HFFc6 (cell line): ENCODE results near the gene NOSIP. TPM values are rescaled to one million over a fixed set of nuclear protein-coding genes. Genes with fewer than 3 reads are reported as not detected.

Experiments
- DNase-seq: peaks from one replicate; pipeline ENCODE4 v3.0.0-alpha.2; 2018
- H3K27ac Mint-ChIP-seq: 2 replicates; pipeline ENCODE4 v1.8.0; 2020; ENCODE audit warnings: mild to moderate bottlenecking, mixed read lengths
- H3K27me3 Mint-ChIP-seq: 2 replicates; pipeline ENCODE4 v1.8.0; 2021; ENCODE audit warnings: mild to moderate bottlenecking, moderate library complexity, mixed read lengths; ENCODE audit not compliant: insufficient read depth
- H3K36me3 Mint-ChIP-seq: 2 replicates; pipeline ENCODE4 v1.8.0; 2021; ENCODE audit warnings: low read depth, mixed read lengths
- H3K4me1 Mint-ChIP-seq: 2 replicates; pipeline ENCODE4 v1.8.0; 2020; ENCODE audit warnings: low read depth, mixed read lengths
- H3K4me3 Mint-ChIP-seq: 2 replicates; pipeline ENCODE4 v1.8.0; 2020; ENCODE audit warnings: mild to moderate bottlenecking, moderate library complexity, mixed read lengths
- H3K9me3 Mint-ChIP-seq: 2 replicates; pipeline ENCODE4 v1.8.0; 2020; ENCODE audit warnings: mild to moderate bottlenecking, mixed read lengths
- total RNA-seq, 6 experiments: library from RNA; stranded (reverse); fragmentation: NEBNext Ultra II Directional; extraction: Animal tissue kit (Norgen Biotek cat#: 25700); gene quantifications; 2 replicates in 1 of 6; 3 replicates in 5 of 6; pipeline ENCODE4 v1.2.3, GENCODE V29; 2021
- TF ChIP-seq, protein P1 (sequence below): fragments of 200-600 bp; sonication (generic); IDR thresholded peaks from 2 replicates; pipeline ENCODE4 v1.5.0; 2021; ENCODE audit warnings: antibody characterized with exemption, mild to moderate bottlenecking

NOSIP gene
- total RNA-seq, 6 experiments from 2014 or later, result 66.0 to 79.7 (median 72.4) TPM

DNA sequence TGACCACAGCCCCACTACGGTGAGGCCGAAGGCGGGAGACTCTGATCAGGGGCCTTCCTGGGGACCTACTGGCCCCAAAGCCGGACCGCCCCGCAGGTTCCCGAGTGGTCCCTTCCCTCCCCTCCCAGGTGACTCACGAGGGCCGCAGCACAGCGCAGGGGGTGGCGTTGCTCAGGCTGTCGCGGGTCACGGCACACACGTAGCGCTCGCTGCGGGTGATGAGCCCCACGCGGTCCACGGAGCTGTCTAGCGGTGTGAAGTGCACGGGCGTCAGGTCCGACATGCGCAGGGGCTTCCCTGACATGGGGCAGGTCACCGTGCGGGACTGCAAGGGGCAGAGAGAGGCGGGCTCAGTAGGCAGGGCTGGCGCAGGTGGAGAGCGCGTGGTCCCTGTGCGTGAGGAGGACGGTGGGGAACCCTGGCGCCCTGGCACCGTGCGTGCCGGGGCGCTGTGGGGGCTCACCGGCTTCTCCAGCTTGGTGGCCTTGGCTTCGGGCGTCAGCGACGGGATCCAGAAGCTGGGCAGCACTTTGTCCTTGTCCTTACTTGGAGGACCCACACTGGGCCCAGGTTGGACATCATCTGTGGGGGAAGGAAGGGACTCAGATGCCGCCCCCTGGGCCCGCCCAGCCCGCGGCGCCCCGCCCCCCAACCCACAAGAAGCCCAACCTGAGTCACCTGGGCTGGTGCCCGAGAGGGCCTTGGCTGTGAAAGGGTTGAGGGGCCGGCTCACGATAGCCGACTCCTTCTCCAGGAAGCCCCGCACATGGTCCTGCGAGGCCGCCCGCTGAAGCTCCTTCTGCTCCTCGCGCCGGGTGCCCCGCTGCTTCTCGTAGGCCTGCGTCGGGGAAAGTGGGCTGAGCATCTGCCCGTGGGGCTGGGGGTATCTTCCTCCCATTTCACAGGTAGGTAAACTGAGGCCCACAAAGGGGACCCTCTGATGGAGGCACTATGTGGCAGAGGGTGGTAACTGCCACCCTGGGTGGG is 23.7 kb downstream of the NOSIP start:
- TF ChIP-seq, protein P1, sequence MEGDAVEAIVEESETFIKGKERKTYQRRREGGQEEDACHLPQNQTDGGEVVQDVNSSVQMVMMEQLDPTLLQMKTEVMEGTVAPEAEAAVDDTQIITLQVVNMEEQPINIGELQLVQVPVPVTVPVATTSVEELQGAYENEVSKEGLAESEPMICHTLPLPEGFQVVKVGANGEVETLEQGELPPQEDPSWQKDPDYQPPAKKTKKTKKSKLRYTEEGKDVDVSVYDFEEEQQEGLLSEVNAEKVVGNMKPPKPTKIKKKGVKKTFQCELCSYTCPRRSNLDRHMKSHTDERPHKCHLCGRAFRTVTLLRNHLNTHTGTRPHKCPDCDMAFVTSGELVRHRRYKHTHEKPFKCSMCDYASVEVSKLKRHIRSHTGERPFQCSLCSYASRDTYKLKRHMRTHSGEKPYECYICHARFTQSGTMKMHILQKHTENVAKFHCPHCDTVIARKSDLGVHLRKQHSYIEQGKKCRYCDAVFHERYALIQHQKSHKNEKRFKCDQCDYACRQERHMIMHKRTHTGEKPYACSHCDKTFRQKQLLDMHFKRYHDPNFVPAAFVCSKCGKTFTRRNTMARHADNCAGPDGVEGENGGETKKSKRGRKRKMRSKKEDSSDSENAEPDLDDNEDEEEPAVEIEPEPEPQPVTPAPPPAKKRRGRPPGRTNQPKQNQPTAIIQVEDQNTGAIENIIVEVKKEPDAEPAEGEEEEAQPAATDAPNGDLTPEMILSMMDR, result no peak
- no peak overlapping the region for H3K27ac Mint-ChIP-seq
- H3K36me3 Mint-ChIP-seq, result peaks cover 18% of the 10 kb centered on the region
- H3K4me3 Mint-ChIP-seq, result no peak overlapping the region
- H3K4me1 Mint-ChIP-seq, result peaks cover 17% of the 10 kb centered on the region
- no peak for DNase-seq
- peaks cover 3% of the 10 kb centered on the region; the same call in 1 of the 2 replicates for H3K27me3 Mint-ChIP-seq
- H3K9me3 Mint-ChIP-seq, result no peaks in the 10 kb centered on the region

DNA sequence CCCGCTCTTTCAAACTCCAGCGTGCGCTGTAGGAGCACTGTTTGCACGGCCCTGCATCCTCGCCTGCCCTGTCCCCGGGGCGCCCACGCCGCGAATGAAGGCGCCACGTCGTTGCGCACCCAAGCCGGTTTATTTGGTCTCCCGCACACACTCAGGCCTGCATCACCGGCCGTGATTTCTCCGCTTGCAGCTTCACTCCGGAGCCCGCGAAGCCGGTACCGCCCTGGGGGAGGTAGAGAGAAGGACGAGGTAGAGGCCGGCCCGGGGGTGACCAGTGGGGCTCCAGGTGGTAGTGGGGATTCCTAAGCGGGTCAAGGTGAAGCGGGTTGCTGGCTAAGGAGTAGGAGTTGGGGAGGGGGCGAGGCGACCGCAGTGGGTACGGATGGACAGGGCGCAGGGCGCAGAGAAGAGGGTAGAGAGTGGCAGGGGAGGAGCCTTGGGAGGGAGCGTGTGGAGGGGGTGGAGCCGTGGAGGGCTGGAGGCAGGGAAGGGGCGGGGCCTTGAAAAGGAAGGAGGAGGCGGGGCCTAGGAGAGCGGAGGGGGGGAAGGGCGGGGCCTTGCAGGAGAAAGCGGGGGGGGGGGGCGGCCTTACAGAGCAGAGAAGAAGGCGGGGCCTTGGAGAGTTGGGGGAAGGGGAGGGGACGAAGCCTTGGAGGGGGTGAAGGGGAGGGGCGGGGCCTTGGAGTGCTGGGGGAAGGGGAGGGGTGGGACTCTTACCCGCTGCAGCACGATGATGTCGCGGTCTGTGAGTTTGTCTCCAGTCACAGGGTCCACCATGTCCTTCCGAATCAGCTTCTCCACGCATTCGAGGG is 24.6 kb downstream of the NOSIP start:
- peaks cover 17% of the 10 kb centered on the region for H3K4me1 Mint-ChIP-seq
- no peaks in the 10 kb centered on the region for H3K9me3 Mint-ChIP-seq
- H3K4me3 Mint-ChIP-seq, result no peak overlapping the region
- TF ChIP-seq, protein P1, result no peak
- no peak for DNase-seq
- H3K27me3 Mint-ChIP-seq, result peaks cover 3% of the 10 kb centered on the region; the same call in 1 of the 2 replicates
- peaks cover 18% of the 10 kb centered on the region for H3K36me3 Mint-ChIP-seq
- no peak overlapping the region for H3K27ac Mint-ChIP-seq

DNA sequence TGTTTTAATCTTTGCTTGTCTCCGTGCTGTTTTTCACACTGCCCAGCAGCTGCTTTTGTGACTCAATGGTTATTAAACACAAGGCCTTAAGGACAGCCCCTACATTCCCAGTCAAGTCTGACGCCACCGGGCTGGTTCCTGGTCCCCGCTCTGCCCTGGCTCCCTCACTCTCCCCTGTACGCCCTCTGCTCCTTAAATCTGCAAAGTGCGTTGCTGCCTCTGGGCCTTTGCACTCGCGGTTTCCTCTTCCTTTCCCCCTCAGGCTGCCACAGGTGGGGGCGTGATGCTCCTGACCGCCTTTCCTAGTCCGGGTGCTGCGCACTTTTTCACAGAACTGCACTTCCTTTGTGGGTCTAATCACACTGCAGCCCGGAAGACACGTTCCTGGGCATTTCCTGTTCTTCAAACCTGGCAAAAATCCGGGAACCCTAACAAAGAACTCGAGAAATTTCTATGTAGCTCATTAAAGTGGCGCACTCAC is 25.6 kb downstream of the NOSIP start:
- no peak for DNase-seq
- H3K27me3 Mint-ChIP-seq, result peaks cover 2% of the 10 kb centered on the region; the same call in 1 of the 2 replicates
- TF ChIP-seq, protein P1, result no peak
- no peaks in the 10 kb centered on the region for H3K9me3 Mint-ChIP-seq
- H3K4me3 Mint-ChIP-seq, result no peak overlapping the region
- H3K36me3 Mint-ChIP-seq, result peaks cover 18% of the 10 kb centered on the region
- peaks cover 17% of the 10 kb centered on the region for H3K4me1 Mint-ChIP-seq
- H3K27ac Mint-ChIP-seq, result peak overlapping the region; percentile 90

DNA sequence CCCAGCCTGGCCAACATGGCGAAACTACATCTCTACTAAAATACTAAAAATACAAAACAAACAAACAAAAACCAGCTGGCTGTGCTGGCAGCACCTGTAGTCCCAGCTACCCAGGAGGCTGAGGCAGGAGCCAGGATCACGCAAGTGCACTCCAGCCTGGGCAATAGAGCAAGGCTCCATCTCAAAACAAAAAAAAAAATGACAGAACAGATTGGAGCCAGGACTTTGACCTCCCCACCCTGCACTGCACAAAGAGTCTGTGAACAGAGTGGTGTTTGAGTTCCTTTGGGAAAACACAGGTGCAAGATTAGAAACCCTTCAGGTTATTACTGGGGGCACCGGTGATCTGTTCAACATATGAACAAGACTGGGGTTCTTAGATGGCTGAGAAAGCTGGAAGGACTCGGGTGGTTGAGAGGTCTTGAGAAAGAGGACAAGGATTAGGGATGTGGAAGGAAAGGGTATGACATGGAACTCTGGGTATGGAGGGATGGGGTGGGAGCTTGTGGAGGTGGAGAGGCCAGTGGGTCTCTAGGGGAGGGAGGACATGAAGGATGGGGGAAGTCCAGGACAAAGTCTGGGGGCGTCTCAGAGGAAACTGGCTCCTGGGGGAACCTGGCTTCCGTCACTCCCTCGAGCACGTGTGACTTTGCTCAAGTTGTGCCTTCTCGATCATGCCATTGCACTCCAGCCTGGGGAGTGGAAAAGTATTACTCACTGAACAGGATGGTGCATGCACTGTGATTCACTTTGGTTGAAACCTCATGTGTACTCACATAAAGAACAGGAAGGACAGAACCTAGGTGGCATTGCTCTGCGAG is 26.7 kb downstream of the NOSIP start:
- peaks cover 2% of the 10 kb centered on the region; the same call in 1 of the 2 replicates for H3K27me3 Mint-ChIP-seq
- no peak overlapping the region; the same call in 1 of the 2 replicates for H3K4me3 Mint-ChIP-seq
- DNase-seq, result peak; percentile 71
- H3K4me1 Mint-ChIP-seq, result peaks cover 17% of the 10 kb centered on the region
- TF ChIP-seq, protein P1, result no peak
- H3K9me3 Mint-ChIP-seq, result no peaks in the 10 kb centered on the region
- H3K36me3 Mint-ChIP-seq, result peaks cover 18% of the 10 kb centered on the region
- peak overlapping the region; percentile 90 for H3K27ac Mint-ChIP-seq

DNA sequence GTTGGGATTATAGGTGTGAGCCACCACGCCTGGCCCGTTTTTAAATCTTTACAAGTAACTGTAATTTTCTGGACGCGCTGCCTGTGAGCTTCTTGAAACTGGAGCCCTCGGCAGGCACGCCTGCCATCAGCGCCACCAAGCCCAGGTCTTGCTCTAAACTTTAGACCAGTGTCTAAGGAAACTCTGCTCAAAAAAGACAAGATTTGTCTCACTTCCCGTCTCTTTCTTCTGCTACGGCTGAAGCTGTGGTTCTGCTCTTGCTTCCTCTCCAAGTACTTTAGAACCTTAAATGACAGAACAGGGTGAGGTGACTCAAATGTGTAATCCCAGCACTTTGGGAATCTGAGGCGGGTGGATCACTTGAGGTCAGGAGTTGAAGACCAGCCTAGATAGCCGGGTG is 27.6 kb downstream of the NOSIP start:
- Mint-ChIP-seq H3K4me3 (no peak overlapping the region), H3K27ac (no peak overlapping the region; the same call in 1 of the 2 replicates), H3K36me3 (peaks cover 18% of the 10 kb centered on the region), H3K9me3 (no peaks in the 10 kb centered on the region), H3K4me1 (peaks cover 17% of the 10 kb centered on the region), H3K27me3 (peaks cover 2% of the 10 kb centered on the region; the same call in 1 of the 2 replicates)
- no peak for DNase-seq
- TF ChIP-seq, protein P1, result no peak
